Measurements from ENCODE around the gene SPOCD1.

The SPOCD1 gene

GRCh38 chr1:31799895-31800673 lies 15.7 kb downstream of the SPOCD1 start:
- no peak for DNase-seq

- no peak for DNase-seq
These were observed 16.5 kb downstream of the SPOCD1 start for GRCh38 chr1:31799196-31799894.

GRCh38 chr1:31798433-31799195 lies 17.2 kb downstream of the SPOCD1 start:
- DNase-seq = no peak

GRCh38 chr1:31798086-31798432 lies 17.8 kb downstream of the SPOCD1 start:
- no peak for DNase-seq

- no peak for DNase-seq
These were observed 18.6 kb downstream of the SPOCD1 start for GRCh38 chr1:31797216-31797615.

- no peak for DNase-seq
These were observed 19.1 kb downstream of the SPOCD1 start for GRCh38 chr1:31796707-31797106.

GRCh38 chr1:31795801-31796621 lies 19.8 kb downstream of the SPOCD1 start:
- DNase-seq = no peak

- DNase-seq = no peak
These were observed 20.6 kb downstream of the SPOCD1 start for GRCh38 chr1:31795096-31795675.

- no peak for DNase-seq
These were observed 22.1 kb downstream of the SPOCD1 start for GRCh38 chr1:31793586-31794285.

- no peak for DNase-seq
These were observed 22.7 kb downstream of the SPOCD1 start for GRCh38 chr1:31793086-31793485.

GRCh38 chr1:31792541-31792940 lies 23.3 kb downstream of the SPOCD1 start:
- DNase-seq = no peak

- DNase-seq = no peak
These were observed 23.7 kb downstream of the SPOCD1 start for GRCh38 chr1:31792116-31792515.

GRCh38 chr1:31791131-31791858 lies 24.5 kb downstream of the SPOCD1 start:
- no peak for DNase-seq

GRCh38 chr1:31790641-31791091 lies 25.2 kb downstream of the SPOCD1 start:
- DNase-seq = no peak

GRCh38 chr1:31790140-31790539 lies 25.7 kb downstream of the SPOCD1 start:
- DNase-seq = no peak

- peak; percentile 94 for DNase-seq
These were observed 26.4 kb downstream of the SPOCD1 start for GRCh38 chr1:31789259-31790065.

GRCh38 chr1:31788825-31789256 lies 27.0 kb downstream of the SPOCD1 start:
- DNase-seq = no peak

GRCh38 chr1:31788138-31788824 lies 27.5 kb downstream of the SPOCD1 start:
- DNase-seq = peak; percentile 93

- no peak for DNase-seq
These were observed 28.1 kb downstream of the SPOCD1 start for GRCh38 chr1:31787786-31788137.

- no peak for DNase-seq
These were observed 28.6 kb downstream of the SPOCD1 start for GRCh38 chr1:31787261-31787660.
